Kidney (tissue), 14 donors: ENCODE data around the gene POMGNT1. TPM values are rescaled to one million over a fixed set of nuclear protein-coding genes. Genes with fewer than 3 reads are reported as not detected.

ENCODE experiments used
- DNase-seq, 5 donors: peaks; one replicate each; pipeline ENCODE4 v3.0.0-alpha.2; 2013 to 2020
- FAIRE-seq: peaks from 2 replicates; lab custom pipeline; 2012; peaks lifted over from hg19 to GRCh38; lab: Jason Lieb, UNC
- H3K27ac ChIP-seq, 2 donors: one replicate each; pipeline ENCODE4 v1.7.0; 2013; ENCODE audit warnings: low read depth in 2 of 2, low read length in 2 of 2, inconsistent platforms in 1 of 2
- H3K27me3 ChIP-seq: one replicate; pipeline ENCODE4 v1.7.1; 2013; ENCODE audit warnings: low read length, inconsistent platforms; ENCODE audit not compliant: control insufficient read depth, insufficient read depth
- H3K36me3 ChIP-seq, 3 donors: one replicate each; pipeline versions ENCODE4 v1.7.0 to v1.7.1; 2013; ENCODE audit warnings: low read length in 3 of 3, control low read depth in 1 of 3, inconsistent platforms in 1 of 3; ENCODE audit not compliant: insufficient read depth in 3 of 3, control insufficient read depth in 2 of 3
- H3K4me1 ChIP-seq, 3 donors: one replicate each; pipeline versions ENCODE4 v1.7.0 to v1.7.1; 2013; ENCODE audit warnings: low read length in 3 of 3, inconsistent platforms in 1 of 3, low read depth in 1 of 3; ENCODE audit not compliant: control insufficient read depth in 2 of 3, insufficient read depth in 2 of 3
- H3K4me3 ChIP-seq, 3 donors: one replicate each; pipeline versions ENCODE4 v1.7.0 to v1.8.1; 2013; ENCODE audit warnings: low read length in 3 of 3, control low read depth in 1 of 3, inconsistent platforms in 1 of 3
- H3K9ac ChIP-seq, 3 donors: one replicate each; pipeline versions ENCODE4 v1.7.0 to v1.7.1; 2013; ENCODE audit warnings: low read length in 3 of 3, control low read depth in 1 of 3, inconsistent platforms in 1 of 3
- H3K9me3 ChIP-seq, 3 donors: one replicate each; pipeline versions ENCODE4 v1.7.0 to v1.7.1; 2013; ENCODE audit warnings: low read length in 3 of 3, control low read depth in 1 of 3, inconsistent platforms in 1 of 3; ENCODE audit not compliant: control insufficient read depth in 2 of 3, insufficient read depth in 1 of 3
- intact Hi-C: fragments of 100-400 bp; cut with DNase I; formaldehyde crosslinking; loops from one replicate; pipeline ENCODE4 v1.11.1; 2022
- polyA plus RNA-seq: library from polyadenylated mRNA; stranded (reverse); fragments of 350-450 nt; fragmentation: Illumina TruSeq; extraction: RNeasy Lipid Tissue Mini Kit (QIAGEN cat#74804); gene quantifications from one replicate; pipeline ENCODE4 v1.2.3, GENCODE V29; 2014; ENCODE audit warnings: low read depth, low replicate concordance; ENCODE audit not compliant: insufficient read depth
- total RNA-seq: library from RNA; stranded (reverse); fragmentation: NEBNext Ultra II Directional; extraction: Animal tissue kit (Norgen Biotek cat#: 25700); gene quantifications from one replicate; pipeline ENCODE4 v1.2.1, GENCODE V29; 2021
- TF ChIP-seq, protein P1 (sequence below): IDR thresholded peaks from 3 replicates; pipeline ENCODE4 v1.5.1; 2012; ENCODE audit warnings: mild to moderate bottlenecking, moderate library complexity, borderline replicate concordance; ENCODE audit not compliant: insufficient read depth; ENCODE audit errors: extremely low read depth
- donor health status: control.
- donor health status: control.
- donor health status: control.
- donor health status: control.
- donor health status: control.
- donor health status: DM: yes; HTN: yes; CAD: no.
- donor health status: Normal renal cell carcinoma (clear cell type).

The POMGNT1 gene
- total and polyA plus RNA-seq, 2 donors from 2014 or later, result 65.1 to 129 TPM

DNA sequence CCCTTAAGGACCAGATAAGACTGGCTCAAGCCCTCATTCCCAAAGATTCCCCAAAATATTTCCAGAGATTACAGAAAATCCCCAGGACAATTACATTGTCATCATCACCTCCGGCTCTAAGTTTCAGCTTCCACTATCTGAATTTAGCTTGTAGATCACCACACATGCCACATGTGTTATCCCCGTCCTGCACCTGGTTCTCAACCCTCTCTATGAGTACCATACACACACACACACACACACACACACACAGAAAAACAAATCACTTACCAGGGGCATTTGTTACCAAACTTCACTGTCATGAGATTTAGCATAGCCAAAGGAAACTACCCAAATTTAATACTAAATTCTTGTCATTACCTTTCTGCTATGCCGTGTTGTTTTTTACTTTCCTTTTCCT lies 38.7 kb downstream of the POMGNT1 start:
- H3K36me3 ChIP-seq, result no peaks in the 10 kb centered on the region
- intact Hi-C loops, result no loop called here

DNA sequence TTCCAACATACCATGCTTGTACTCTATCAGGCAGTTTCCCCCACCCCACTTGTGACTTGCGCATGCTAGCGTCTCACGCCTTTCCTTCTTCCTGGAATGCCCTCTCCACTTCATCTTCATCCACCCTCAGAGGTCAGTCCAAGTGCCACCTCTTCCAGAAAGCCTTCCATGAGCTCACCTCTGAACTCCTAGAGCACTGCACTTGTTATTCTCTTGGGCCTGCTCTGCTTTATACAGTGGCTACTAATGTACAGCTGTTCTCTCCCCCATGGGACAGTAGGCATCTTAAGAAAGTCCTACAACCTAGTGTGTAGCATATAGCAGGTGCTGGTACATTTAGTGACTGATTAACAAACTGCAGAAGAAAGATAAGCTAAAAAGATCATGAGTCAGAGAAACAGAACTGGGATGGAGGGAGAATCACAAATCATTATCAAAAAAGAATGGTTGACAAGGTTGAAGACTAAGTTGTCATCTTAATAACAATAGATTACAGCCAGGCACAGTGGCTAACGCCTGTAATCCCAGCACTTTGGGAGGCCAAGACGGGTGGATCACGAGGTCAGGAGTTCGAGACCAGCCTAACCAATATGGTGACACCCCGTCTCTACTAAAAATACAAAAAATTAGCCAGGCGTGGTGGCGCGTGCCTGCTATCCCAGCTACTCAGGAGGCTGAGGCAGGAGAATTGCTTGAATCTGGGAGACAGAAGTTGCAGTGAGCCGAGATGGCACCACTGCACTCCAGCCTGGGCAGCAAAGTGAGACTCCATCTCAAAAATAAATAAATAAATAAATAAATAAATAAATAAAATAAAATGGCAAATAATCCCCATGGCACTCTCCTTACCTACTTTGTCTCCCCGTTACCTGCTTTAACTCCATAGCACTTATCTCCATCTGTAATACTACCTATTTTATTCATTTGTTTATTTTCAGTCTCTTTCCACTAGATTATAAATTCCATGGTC lies 39.6 kb downstream of the POMGNT1 start:
- Histone ChIP-seq H3K36me3 (no peaks in the 10 kb centered on the region), H3K27me3 (no peaks in the 10 kb centered on the region), H3K4me3 (no peak overlapping the region), H3K27ac (no peak overlapping the region), H3K9me3 (no peaks in the 10 kb centered on the region), H3K9ac (no peak overlapping the region), H3K4me1 (no peaks in the 10 kb centered on the region)
- intact Hi-C loops, result no loop called here
- TF ChIP-seq, protein P1, sequence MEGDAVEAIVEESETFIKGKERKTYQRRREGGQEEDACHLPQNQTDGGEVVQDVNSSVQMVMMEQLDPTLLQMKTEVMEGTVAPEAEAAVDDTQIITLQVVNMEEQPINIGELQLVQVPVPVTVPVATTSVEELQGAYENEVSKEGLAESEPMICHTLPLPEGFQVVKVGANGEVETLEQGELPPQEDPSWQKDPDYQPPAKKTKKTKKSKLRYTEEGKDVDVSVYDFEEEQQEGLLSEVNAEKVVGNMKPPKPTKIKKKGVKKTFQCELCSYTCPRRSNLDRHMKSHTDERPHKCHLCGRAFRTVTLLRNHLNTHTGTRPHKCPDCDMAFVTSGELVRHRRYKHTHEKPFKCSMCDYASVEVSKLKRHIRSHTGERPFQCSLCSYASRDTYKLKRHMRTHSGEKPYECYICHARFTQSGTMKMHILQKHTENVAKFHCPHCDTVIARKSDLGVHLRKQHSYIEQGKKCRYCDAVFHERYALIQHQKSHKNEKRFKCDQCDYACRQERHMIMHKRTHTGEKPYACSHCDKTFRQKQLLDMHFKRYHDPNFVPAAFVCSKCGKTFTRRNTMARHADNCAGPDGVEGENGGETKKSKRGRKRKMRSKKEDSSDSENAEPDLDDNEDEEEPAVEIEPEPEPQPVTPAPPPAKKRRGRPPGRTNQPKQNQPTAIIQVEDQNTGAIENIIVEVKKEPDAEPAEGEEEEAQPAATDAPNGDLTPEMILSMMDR, result no peak
- DNase-seq (no peak), FAIRE-seq (no peak)

More for the DNA sequence above, 38.7 kb downstream of the POMGNT1 start:
- H3K27me3 ChIP-seq, result no peaks in the 10 kb centered on the region
- no peak overlapping the region for H3K27ac ChIP-seq
- H3K9ac ChIP-seq, result no peak overlapping the region
- FAIRE-seq, result no peak
- no peaks in the 10 kb centered on the region for H3K4me1 ChIP-seq
- no peak for DNase-seq
- TF ChIP-seq, protein P1, result no peak
- no peak overlapping the region for H3K4me3 ChIP-seq
- no peaks in the 10 kb centered on the region for H3K9me3 ChIP-seq

GRCh38 chr1:46157916-46158311 lies 40.3 kb downstream of the POMGNT1 start:
- FAIRE-seq, result no peak
- DNase-seq, result no peak
- Histone ChIP-seq H3K36me3 (no peaks in the 10 kb centered on the region), H3K27ac (no peak overlapping the region), H3K9ac (no peak overlapping the region), H3K4me3 (no peak overlapping the region), H3K27me3 (no peaks in the 10 kb centered on the region), H3K4me1 (no peaks in the 10 kb centered on the region), H3K9me3 (no peaks in the 10 kb centered on the region)
- intact Hi-C loops, result no loop called here
- TF ChIP-seq, protein P1, result no peak
